Left lobe of liver (tissue), 2 donors: ENCODE results near the gene PIBF1. TPM values are rescaled to one million over a fixed set of nuclear protein-coding genes. Genes with fewer than 3 reads are reported as not detected.
"Not testable (repeated sequence)": the region's sequence is repeated elsewhere in the genome, so short reads cannot be mapped to it uniquely, and the experiment has no call there.

ENCODE experiments used
- ATAC-seq: fragments of 200-7000 bp; cut with Tn5 transposase; one replicate; pipeline ENCODE4 v1.9.1; 2020; ENCODE audit warnings: mild to moderate bottlenecking, moderate library complexity
- DNase-seq: peaks from one replicate; pipeline ENCODE4 v3.0.0-alpha.2; 2020; ENCODE audit warnings: low spot score
- total RNA-seq: library from RNA; stranded (reverse); gene quantifications from one replicate; pipeline ENCODE4 v1.2.1, GENCODE V29; 2021
- donor health status: DM: no; HTN: no; CAD: no; lungs with moderate emphysema.
- donor health status: DM: no; HTN: yes; CAD: no.

The PIBF1 gene
- total RNA-seq, 1 donor from 2014 or later, result 6.5 TPM

GRCh38 chr13:72820156-72820897 lies 38.4 kb downstream of the PIBF1 start:
- ATAC-seq (no peak), DNase-seq (no peak)

DNA sequence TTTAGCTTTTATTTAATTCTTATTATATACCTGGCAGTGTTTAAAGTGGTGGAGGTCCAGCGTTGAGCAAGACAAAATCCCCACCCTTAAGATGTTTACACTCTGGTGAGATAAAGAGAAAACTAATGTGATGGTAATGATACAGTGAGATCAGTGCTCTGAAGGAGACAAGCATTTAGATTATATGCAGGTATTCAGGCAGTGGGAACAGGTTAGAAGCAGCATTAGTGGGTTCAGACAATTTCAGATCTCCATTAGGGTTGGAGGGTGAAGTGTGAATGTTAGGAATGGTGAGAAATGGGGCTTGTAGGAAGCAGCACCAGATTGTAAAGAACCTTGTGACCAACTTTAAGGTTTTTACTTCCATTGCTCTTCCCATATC lies 39.0 kb downstream of the PIBF1 start:
- no peak for DNase-seq
- ATAC-seq, result no peak

- ATAC-seq, result no peak
- no peak for DNase-seq
These were observed 41.1 kb downstream of the PIBF1 start for GRCh38 chr13:72823081-72823480.

DNA sequence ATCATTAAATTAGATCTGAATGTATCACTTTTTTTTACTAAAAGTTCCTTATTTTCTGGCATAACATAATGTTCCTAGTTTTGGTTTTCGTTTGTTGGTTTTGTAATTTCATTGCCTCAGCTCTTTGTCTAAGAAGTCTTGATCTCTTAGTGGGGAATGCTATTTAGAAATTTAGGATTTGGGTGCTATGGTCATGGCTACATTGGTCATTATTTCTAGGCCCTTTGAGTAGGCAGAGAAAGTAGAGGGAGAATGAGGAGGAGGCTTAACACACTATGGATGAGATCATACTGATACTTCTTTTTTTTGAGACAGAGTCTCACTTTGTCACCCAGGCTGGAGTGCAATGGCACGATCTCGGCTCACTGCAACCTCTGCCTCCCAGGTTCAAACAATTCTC lies 41.8 kb downstream of the PIBF1 start:
- no peak for ATAC-seq

GRCh38 chr13:72834601-72835000 lies 52.7 kb downstream of the PIBF1 start:
- ATAC-seq (no peak), DNase-seq (no peak)

More for the DNA sequence above, 41.8 kb downstream of the PIBF1 start:
- no peak for DNase-seq

- peak; percentile 66 for DNase-seq
- peak; percentile 100 for ATAC-seq
These were observed 58.0 kb downstream of the PIBF1 start for GRCh38 chr13:72839831-72840426.

- no peak for ATAC-seq
These were observed 61.1 kb downstream of the PIBF1 start for GRCh38 chr13:72842991-72843390.

GRCh38 chr13:72845148-72845547 lies 63.2 kb downstream of the PIBF1 start:
- ATAC-seq, DNase-seq: not testable (repeated sequence)

More at GRCh38 chr13:72842991-72843390, 61.1 kb downstream of the PIBF1 start:
- no peak for DNase-seq

- DNase-seq (no peak), ATAC-seq (no peak)
These were observed 67.6 kb downstream of the PIBF1 start for GRCh38 chr13:72849571-72849970.

DNA sequence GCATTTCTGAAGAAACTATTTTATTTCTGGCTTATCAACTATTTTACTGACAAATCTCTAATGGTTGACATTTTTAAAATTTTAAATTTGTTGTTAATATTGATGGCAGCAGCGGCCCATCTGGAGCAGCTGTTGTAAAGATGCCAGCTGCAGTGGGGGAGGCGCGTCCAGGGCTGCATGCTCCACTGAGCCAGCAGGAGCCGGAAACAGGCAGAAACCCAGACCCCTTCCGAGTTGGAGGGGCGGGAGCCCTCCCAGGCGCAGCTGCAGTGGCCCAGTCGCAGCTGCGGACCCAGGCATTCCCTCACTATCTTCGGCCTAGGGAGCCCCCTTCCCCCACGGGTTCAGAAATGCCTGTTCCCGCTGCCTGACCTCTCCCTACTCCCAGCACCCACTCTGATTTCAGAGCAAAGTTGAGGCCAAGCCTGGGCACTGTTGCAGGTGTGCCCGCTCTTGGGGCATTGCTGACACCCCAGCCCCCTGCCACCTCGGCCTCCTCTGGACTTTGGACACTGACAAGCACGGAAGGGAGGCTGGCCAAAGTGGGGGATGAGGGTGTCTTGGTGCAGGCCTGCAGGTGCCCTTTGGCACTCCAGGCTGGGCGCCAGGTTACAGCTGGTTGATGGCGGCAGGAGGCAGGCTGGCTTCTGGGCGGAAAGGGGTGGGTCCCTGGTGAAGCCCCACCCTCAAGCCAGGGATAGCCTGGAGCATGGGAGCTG lies 69.2 kb downstream of the PIBF1 start:
- peak; percentile 97 for DNase-seq
- peak; percentile 84 for ATAC-seq

- no peak for ATAC-seq
These were observed 69.7 kb downstream of the PIBF1 start for GRCh38 chr13:72851678-72852014.

DNA sequence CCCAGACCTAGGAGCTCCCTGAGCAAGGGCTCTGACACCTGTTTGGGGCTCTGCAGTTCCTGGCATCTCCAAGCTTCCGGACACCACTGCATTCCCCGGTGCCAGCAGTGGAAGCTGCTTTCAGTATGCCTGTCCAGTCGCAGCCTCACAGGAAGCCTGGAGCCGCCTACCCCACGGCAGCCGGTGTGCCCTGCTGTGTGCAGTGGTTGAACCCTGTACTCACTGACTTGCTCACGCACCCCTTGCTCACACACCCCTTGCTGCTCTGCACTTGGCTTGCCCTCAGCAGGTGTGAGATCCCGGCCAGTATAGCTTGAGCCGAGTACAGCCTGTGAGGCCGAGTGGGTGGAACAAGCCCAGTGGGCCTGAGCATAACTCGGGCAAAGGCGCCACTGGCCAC lies 70.3 kb downstream of the PIBF1 start:
- DNase-seq (peak; percentile 80), ATAC-seq (peak; percentile 62)

More at GRCh38 chr13:72851678-72852014, 69.7 kb downstream of the PIBF1 start:
- no peak for DNase-seq

- ATAC-seq (no peak), DNase-seq (no peak)
These were observed 71.1 kb downstream of the PIBF1 start for GRCh38 chr13:72853000-72853399.

- no peak for ATAC-seq
These were observed 82.4 kb downstream of the PIBF1 start for GRCh38 chr13:72864142-72865011.

DNA sequence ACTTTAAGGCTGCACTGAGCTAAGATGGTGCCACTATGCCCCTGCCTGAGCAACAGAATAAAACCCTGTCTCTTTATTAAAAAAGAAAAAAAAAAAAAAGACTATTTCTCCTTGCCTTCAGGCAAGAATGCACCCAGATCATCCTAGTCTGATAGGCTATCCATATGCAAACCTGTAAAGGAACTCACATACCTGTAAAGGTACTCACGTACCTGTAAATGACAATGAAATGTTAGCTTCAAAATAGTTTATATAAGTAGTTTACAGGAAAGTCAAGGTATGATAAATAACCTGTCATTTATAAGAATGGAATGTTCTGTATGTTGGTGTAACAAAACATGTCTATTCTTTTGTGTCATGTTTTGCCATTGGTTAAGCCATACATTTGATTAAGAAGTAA lies 86.3 kb downstream of the PIBF1 start:
- ATAC-seq, result no peak

More at GRCh38 chr13:72864142-72865011, 82.4 kb downstream of the PIBF1 start:
- no peak for DNase-seq

GRCh38 chr13:72875233-72875632 lies 93.3 kb downstream of the PIBF1 start:
- DNase-seq (no peak), ATAC-seq (no peak)

More for the DNA sequence above, 86.3 kb downstream of the PIBF1 start:
- DNase-seq, result no peak

DNA sequence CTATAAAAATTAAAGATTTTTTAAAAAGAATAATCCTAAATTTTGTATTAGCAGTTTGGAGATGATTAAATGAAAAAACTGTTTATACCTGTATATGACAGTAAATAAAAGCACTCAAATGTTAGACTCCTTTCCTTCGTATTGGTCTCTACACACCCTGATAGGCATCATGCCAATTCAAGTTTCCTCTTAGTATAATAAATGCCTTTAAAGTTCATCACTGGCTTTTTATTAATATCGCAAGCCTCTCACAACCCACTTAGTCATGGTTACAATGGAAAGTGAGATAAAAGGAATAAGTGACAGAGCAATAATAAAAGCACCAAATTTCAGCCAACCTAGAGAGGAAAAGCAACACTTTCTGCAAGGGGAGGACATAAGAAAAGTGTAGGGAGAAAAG lies 102.2 kb downstream of the PIBF1 start:
- DNase-seq, result no peak
- no peak for ATAC-seq

DNA sequence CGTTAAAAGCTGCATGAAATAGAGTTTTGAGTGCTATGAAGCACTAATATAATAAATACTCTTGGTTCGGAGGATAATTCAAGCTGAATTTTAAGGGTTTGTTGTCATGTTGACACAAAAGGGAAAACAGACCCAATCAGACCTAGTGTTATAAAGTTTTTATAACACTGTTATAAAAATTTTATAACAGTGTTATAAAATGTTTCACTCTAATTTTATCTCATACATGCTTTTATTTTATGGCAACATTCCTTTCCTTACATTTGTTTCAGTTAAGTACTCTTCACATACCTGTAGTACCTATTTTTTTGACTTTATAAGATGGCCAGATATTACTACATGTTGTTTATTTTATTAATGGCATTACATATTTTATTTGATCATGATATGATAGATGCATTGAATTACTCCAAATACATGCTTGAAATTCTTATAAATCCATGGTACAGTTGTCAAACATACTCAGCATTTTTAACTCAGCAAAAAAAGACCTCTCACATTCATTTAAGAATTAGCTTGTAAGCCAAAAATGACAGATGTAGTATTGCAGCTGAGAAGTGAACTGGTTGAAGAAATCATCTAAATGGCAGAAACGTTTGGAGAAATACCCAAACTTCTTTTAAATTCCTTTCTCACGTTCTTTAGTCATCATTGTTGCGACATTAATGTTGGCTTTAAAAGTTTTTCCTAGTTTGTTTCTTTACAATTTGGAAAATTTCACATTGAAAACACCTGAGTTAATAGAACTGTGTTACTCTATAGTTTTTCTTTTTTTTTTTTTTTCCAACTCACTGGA lies 104.5 kb downstream of the PIBF1 start:
- DNase-seq, result no peak
- no peak for ATAC-seq

- no peak for DNase-seq
- ATAC-seq, result no peak
These were observed 107.6 kb downstream of the PIBF1 start for GRCh38 chr13:72889495-72889894.

DNA sequence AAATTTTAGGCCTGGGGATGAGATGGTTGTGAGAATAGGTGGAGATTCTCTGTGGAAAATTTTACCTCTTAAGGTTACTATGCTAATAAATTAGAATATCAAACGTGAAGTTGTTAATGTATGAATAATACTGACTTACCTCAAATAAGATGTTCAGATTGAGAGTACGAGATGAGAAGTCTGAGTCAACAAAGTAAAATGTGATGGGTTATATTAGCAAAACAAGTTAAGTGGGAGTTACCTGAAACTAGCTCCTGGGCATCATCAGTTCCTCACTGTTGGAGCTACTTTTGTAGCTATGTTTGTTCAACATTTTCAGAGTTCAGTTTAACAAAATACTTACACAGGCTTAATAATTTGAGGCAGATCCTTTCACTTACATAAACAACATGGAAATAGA lies 108.6 kb downstream of the PIBF1 start:
- DNase-seq (no peak), ATAC-seq (no peak)
